Measurements from ENCODE around the gene FUZ. TPM values are rescaled to one million over a fixed set of nuclear protein-coding genes. Genes with fewer than 3 reads are reported as not detected.

The FUZ gene
- total and polyA plus RNA-seq, 5 donors = 13.2 to 25.8 (median 17.2) TPM

- WGBS = 89% methylated on average over 6 of the region's 6 CpGs
- H3K27ac ChIP-seq (ENCODE audit: low read length) = no peak overlapping the region
- no peaks in the 10 kb centered on the region for H3K9me3 ChIP-seq (ENCODE audit: control insufficient read depth, low read length)
- intact Hi-C loops (cut with DNase I) = no loop called here
- no peak overlapping the region for H3K4me3 ChIP-seq (ENCODE audit: low read length)
- ATAC-seq (no peak), DNase-seq (no peak)
- H3K27me3 ChIP-seq (ENCODE audit: control insufficient read depth, insufficient read depth) = no peaks in the 10 kb centered on the region
- peaks cover 2% of the 10 kb centered on the region for H3K4me1 ChIP-seq (ENCODE audit: control insufficient read depth, insufficient read depth, low read length)
These were observed 36.7 kb downstream of the FUZ start for GRCh38 chr19:49776371-49776764.

DNA sequence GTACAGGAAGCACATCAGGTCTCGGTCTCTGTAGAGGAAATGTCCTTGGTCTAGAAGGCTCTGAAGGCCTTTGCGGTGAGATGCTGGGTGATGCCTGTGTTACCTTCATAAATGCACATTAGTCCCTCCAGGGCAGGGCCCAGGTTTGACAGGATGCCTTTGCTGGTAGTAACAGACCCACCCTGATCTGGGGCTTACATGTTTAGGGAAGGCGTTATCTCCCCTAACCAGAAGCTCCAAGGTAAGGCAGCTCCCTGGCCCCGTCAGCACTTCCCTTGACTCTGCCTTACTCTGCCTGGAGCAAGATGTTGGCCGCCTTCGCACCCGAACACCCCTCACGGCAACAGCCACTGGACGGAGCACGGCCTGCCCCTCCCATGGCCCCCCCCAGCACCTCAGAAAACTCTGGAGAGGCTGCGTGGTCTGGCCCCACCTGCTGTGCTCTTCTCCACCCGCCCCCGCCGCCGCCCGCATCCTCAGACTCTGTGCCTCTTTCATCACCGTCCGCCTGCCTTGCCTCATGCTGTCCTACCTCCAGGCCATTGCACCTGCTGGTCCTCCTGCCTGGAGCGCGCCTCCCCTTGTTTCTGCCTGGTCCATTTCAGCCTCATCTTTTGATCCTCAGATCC, 37.2 kb downstream of the FUZ start:
- Histone ChIP-seq H3K4me1 (ENCODE audit: control insufficient read depth, insufficient read depth, low read length) (peaks cover 2% of the 10 kb centered on the region), H3K4me3 (ENCODE audit: low read length) (no peak overlapping the region), H3K27ac (ENCODE audit: low read length) (no peak overlapping the region), H3K9me3 (ENCODE audit: control insufficient read depth, low read length) (no peaks in the 10 kb centered on the region), H3K27me3 (ENCODE audit: control insufficient read depth, insufficient read depth) (no peaks in the 10 kb centered on the region)
- DNase-seq = no peak
- ATAC-seq = no peak
- intact Hi-C loops (cut with DNase I) = no loop called here
- 91% methylated on average over 20 of the region's 20 CpGs for WGBS

- Histone ChIP-seq H3K27me3 (ENCODE audit: control insufficient read depth, insufficient read depth) (no peaks in the 10 kb centered on the region), H3K4me3 (ENCODE audit: low read length) (no peak overlapping the region), H3K9me3 (ENCODE audit: control insufficient read depth, low read length) (no peaks in the 10 kb centered on the region), H3K4me1 (ENCODE audit: control insufficient read depth, insufficient read depth, low read length) (peaks cover 2% of the 10 kb centered on the region), H3K27ac (ENCODE audit: low read length) (no peak overlapping the region)
- no peak for ATAC-seq
- WGBS = 95% methylated on average over 8 of the region's 8 CpGs
- intact Hi-C loops (cut with DNase I) = no loop called here
- DNase-seq = no peak
These were observed 38.1 kb downstream of the FUZ start for GRCh38 chr19:49774969-49775368.

- no peak for ATAC-seq
- Histone ChIP-seq H3K4me3 (ENCODE audit: low read length) (no peak overlapping the region), H3K27ac (ENCODE audit: low read length) (no peak overlapping the region), H3K9me3 (ENCODE audit: control insufficient read depth, low read length) (no peaks in the 10 kb centered on the region), H3K4me1 (ENCODE audit: control insufficient read depth, insufficient read depth, low read length) (peaks cover 2% of the 10 kb centered on the region), H3K27me3 (ENCODE audit: control insufficient read depth, insufficient read depth) (no peaks in the 10 kb centered on the region)
- 64% methylated on average over 8 of the region's 8 CpGs for WGBS
- intact Hi-C loops (cut with DNase I) = no loop called here
- peak in 1 of 3 donors; percentile 43 for DNase-seq
These were observed 39.3 kb downstream of the FUZ start for GRCh38 chr19:49773663-49774350.

DNA sequence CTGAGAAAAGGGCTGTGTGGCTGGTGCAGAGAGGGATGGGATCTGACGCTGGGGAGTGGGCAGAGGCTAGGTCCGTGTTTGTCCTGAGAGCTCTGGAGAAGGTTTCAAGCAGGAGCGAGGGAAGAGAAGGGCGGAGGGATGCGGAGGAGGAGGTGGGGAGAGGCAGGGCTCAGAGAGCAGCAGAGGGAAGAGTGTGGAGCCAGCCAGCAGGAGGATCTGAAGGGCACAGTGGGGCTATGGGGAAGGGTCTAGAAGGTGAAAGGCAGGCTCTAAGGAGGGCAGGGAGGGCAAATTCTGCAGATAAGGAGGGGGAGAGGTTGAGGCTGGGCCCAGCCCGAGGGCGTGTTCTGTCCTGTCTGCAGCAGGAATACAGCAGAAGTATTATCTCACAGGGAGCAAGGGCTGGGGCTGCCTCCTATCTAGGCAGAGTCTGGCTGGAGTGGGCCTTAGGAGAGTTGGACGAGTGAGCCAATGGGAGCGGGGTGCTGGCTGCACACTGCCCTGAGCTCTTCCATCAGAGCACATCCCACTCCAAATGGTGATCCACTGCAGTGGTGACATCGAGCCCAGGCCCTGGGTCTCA, 40.2 kb downstream of the FUZ start:
- no peak overlapping the region for H3K4me3 ChIP-seq (ENCODE audit: low read length)
- intact Hi-C loops (cut with DNase I) = no loop called here
- DNase-seq (no peak), ATAC-seq (no peak)
- peaks cover 2% of the 10 kb centered on the region for H3K4me1 ChIP-seq (ENCODE audit: control insufficient read depth, insufficient read depth, low read length)
- H3K9me3 ChIP-seq (ENCODE audit: control insufficient read depth, low read length) = no peaks in the 10 kb centered on the region
- WGBS = 74% methylated on average over 10 of the region's 10 CpGs
- no peaks in the 10 kb centered on the region for H3K27me3 ChIP-seq (ENCODE audit: control insufficient read depth, insufficient read depth)
- no peak overlapping the region for H3K27ac ChIP-seq (ENCODE audit: low read length)

DNA sequence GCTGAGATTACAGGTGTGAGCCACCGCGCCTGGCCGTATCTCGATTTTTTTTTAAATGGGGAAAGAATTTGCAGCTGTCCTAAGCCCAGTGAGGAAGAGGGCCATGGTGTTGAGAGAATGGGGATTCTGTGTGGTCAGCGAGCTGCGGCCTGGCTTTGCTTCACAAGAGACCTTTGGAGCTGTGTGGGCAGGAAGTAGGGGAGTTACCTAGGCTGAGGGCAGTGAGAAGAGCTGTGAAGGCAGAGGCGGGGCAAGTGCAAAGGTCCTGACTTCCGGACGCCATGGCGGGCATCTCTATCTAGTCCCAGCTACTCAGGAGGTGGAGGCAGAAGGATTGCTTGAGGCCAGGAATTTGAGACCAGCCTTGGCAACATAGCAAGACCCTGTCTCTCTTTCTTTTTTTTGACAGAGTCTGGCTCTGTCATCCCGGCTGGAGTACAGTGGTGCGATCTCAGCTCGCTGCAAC, 41.4 kb downstream of the FUZ start:
- no peak overlapping the region for H3K4me3 ChIP-seq (ENCODE audit: low read length)
- H3K27ac ChIP-seq (ENCODE audit: low read length) = no peak overlapping the region
- 84% methylated on average over 13 of the region's 13 CpGs for WGBS
- DNase-seq (no peak), ATAC-seq (no peak)
- H3K4me1 ChIP-seq (ENCODE audit: control insufficient read depth, insufficient read depth, low read length) = peaks cover 5% of the 10 kb centered on the region
- intact Hi-C loops (cut with DNase I) = no loop called here
- no peaks in the 10 kb centered on the region for H3K9me3 ChIP-seq (ENCODE audit: control insufficient read depth, low read length)
- H3K27me3 ChIP-seq (ENCODE audit: control insufficient read depth, insufficient read depth) = no peaks in the 10 kb centered on the region

- WGBS = 87% methylated on average over 8 of the region's 8 CpGs
- Histone ChIP-seq H3K4me1 (ENCODE audit: control insufficient read depth, insufficient read depth, low read length) (peaks cover 5% of the 10 kb centered on the region), H3K9me3 (ENCODE audit: control insufficient read depth, low read length) (no peaks in the 10 kb centered on the region), H3K27me3 (ENCODE audit: control insufficient read depth, insufficient read depth) (no peaks in the 10 kb centered on the region), H3K27ac (ENCODE audit: low read length) (no peak overlapping the region), H3K4me3 (ENCODE audit: low read length) (no peak overlapping the region)
- DNase-seq = no peak
- ATAC-seq = no peak
- intact Hi-C loops (cut with DNase I) = no loop called here
These were observed 42.6 kb downstream of the FUZ start for GRCh38 chr19:49770529-49770928.

DNA sequence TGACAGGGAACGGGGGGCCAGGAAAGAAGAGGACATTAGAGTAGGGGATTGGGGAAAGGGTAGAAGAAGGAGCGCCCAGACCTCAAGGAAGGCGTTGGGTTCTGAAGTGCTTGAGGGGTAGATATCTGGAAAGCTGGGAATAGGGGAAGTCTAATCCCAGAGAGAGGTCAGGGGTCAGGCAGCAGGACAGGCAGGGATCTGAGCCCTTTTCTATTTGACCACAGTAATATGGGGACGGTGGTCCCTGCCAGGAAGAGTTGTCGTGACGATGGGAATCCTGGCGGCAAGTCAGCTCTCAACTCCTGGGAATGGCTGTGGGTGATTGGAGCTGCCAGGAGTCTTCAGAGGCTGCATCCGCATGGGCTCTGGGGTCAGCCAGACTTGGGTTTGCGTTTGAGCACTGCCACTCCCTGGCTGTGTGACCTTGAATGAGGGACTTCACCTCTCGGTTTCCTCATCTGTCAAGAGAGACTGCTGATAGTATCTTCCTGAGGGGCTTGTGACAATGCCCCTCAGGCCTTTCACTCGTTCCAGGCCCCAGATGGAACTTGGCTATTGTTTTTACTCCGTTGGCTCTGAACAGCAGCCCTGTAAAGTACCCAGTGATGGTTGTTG, 45.0 kb downstream of the FUZ start:
- Histone ChIP-seq H3K27ac (ENCODE audit: low read length) (no peak overlapping the region), H3K9me3 (ENCODE audit: control insufficient read depth, low read length) (no peaks in the 10 kb centered on the region), H3K4me3 (ENCODE audit: low read length) (peak overlapping the region; percentile 56), H3K4me1 (ENCODE audit: control insufficient read depth, insufficient read depth, low read length) (peaks cover 3% of the 10 kb centered on the region), H3K27me3 (ENCODE audit: control insufficient read depth, insufficient read depth) (no peaks in the 10 kb centered on the region)
- ATAC-seq (no peak), DNase-seq (peak in 1 of 3 donors; percentile 59)
- intact Hi-C loops (cut with DNase I) = loop anchor here in 1 of 4 donors (5.0 to 10.0 kb wide), 2 partner anchors 34 to 83 kb away; partner anchors contain the start of gene ADM5
- 31% methylated on average over 12 of the region's 12 CpGs for WGBS

GRCh38 chr19:49767381-49767780, 45.7 kb downstream of the FUZ start:
- intact Hi-C loops (cut with DNase I) = loop anchor here in 1 of 4 donors (5.0 to 10.0 kb wide), 2 partner anchors 35 to 83 kb away; partner anchors contain the start of gene ADM5
- WGBS = under 1% methylated on average over 9 of the region's 9 CpGs
- H3K9me3 ChIP-seq (ENCODE audit: control insufficient read depth, low read length) = no peaks in the 10 kb centered on the region
- no peak for DNase-seq
- no peaks in the 10 kb centered on the region for H3K27me3 ChIP-seq (ENCODE audit: control insufficient read depth, insufficient read depth)
- H3K4me3 ChIP-seq (ENCODE audit: low read length) = peak overlapping the region; percentile 56
- H3K27ac ChIP-seq (ENCODE audit: low read length) = peak overlapping the region; percentile 43
- peaks cover 3% of the 10 kb centered on the region for H3K4me1 ChIP-seq (ENCODE audit: control insufficient read depth, insufficient read depth, low read length)
- ATAC-seq = no peak

DNA sequence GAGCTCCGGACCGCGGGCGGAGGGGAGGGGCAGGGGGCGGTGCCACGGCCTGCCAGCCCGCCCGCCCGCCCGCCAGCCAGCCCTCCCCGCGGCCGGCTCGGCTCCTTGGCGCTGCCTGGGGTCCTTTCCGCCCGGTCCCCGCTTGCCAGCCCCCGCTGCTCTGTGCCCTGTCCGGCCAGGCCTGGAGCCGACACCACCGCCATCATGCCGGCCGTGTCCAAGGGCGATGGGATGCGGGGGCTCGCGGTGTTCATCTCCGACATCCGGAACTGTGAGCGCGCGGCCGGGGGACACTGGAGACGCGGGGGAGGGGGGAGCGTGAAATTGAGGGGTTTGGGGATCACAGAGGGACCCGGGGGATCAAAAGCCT, 46.2 kb downstream of the FUZ start, which contains the start of gene AP2A1:
Gene AP2A1, plus strand, starts transcription at position 72 of the 370 bp plus-strand sequence. Its CDS starts 133 bp downstream, at position 205.
- peak within 1 kb of the TSS; percentile 56 for H3K4me3 ChIP-seq (ENCODE audit: low read length)
- H3K9me3 ChIP-seq (ENCODE audit: control insufficient read depth, low read length) = no peaks in the 10 kb centered on the region
- no peaks in the 10 kb centered on the region for H3K27me3 ChIP-seq (ENCODE audit: control insufficient read depth, insufficient read depth)
- DNase-seq (no peak), ATAC-seq (no peak)
- peaks cover 5% of the 10 kb centered on the region for H3K4me1 ChIP-seq (ENCODE audit: control insufficient read depth, insufficient read depth, low read length)
- H3K27ac ChIP-seq (ENCODE audit: low read length) = peak within 1 kb of the TSS; percentile 96
- under 1% methylated on average over 38 of the region's 38 CpGs for WGBS
- intact Hi-C loops (cut with DNase I) = loop anchor here in 1 of 4 donors (5.0 to 10.0 kb wide), 2 partner anchors 35 to 82 kb away; partner anchors contain the start of gene ADM5
